SK-N-MC (cell line): Measurements from ENCODE around the gene KLHDC9.
"Not testable (repeated sequence)": the region's sequence is repeated elsewhere in the genome, so short reads cannot be mapped to it uniquely, and the experiment has no call there.

Experiments
- EZH2 ChIP-seq: fragments of 200-600 bp; sonication (generic); IDR thresholded peaks from one replicate; pipeline ENCODE4 v1.6.1; 2017; ENCODE audit warnings: antibody characterized with exemption
- FOXP2 ChIP-seq: optimal IDR thresholded peaks from 2 replicates; pipeline ENCODE3; 2011; ENCODE audit warnings: mild to moderate bottlenecking, moderate library complexity; ENCODE audit not compliant: insufficient read depth; ENCODE audit errors: extremely low read length, control extremely low read depth
- POLR2AphosphoS5 ChIP-seq: IDR thresholded peaks from 2 replicates; pipeline ENCODE4 v1.6.1; 2012; ENCODE audit warnings: mild to moderate bottlenecking, low read depth, low read length, borderline replicate concordance

- not testable (repeated sequence) for TF ChIP-seq EZH2, POLR2AphosphoS5, FOXP2
Measured at GRCh38 chr1:161115961-161116360, 17.8 kb downstream of the KLHDC9 start.
